IMR-90 (cell line): ENCODE results near the gene CEP128. TPM values are rescaled to one million over a fixed set of nuclear protein-coding genes. Genes with fewer than 3 reads are reported as not detected.

Experiments used
- ATAC-seq: fragments of 200-7000 bp; cut with Tn5 transposase; 2 replicates; pipeline ENCODE4 v1.9.1; 2020; ENCODE audit warnings: low read depth, mild to moderate bottlenecking, moderate library complexity
- BruUV-seq: library from RNA; stranded (reverse); fragments of 400-500 nt; replicated peaks from 2 replicates; lab custom pipeline; 2021; lab: Mats Ljungman, UMichigan
- CTCF ChIA-PET: fragments of 300-600 bp; formaldehyde crosslinking; extraction: SDS; loops from one replicate; lab custom pipeline; 2021; ENCODE audit warnings: antibody characterized with exemption; lab: Yijun Ruan, JAX
- POLR2A ChIA-PET: fragments of 300-600 bp; sonication (Branson Sonifier 250); formaldehyde crosslinking; loops from one replicate; lab custom pipeline; 2022; ENCODE audit warnings: antibody characterized with exemption; ENCODE audit not compliant: unreplicated experiment; lab: Charles Lee
- DNase-seq: peaks from one replicate; pipeline ENCODE4 v3.0.0; 2013
- H2AFZ ChIP-seq: replicated peaks from 2 replicates; pipeline ENCODE3; 2013; ENCODE audit warnings: low read length, mild to moderate bottlenecking; ENCODE audit not compliant: poor library complexity
- H2AK5ac ChIP-seq: 2 replicates; pipeline ENCODE4 v1.6.1; 2013; ENCODE audit warnings: low read depth, low read length, inconsistent platforms
- H2AK9ac ChIP-seq: replicated peaks from 2 replicates; pipeline ENCODE3; 2013; ENCODE audit warnings: mild to moderate bottlenecking, low read depth, low read length, moderate library complexity; ENCODE audit not compliant: poor library complexity
- H2BK120ac ChIP-seq: 2 replicates; pipeline ENCODE4 v1.6.1; 2013; ENCODE audit warnings: low read depth, low read length, inconsistent platforms
- H2BK15ac ChIP-seq: 3 replicates; pipeline ENCODE4 v1.6.1; 2013; ENCODE audit warnings: low read depth, low read length, inconsistent platforms
- H2BK20ac ChIP-seq: 2 replicates; pipeline ENCODE4 v1.6.1; 2013; ENCODE audit warnings: low read depth, mild to moderate bottlenecking, inconsistent platforms, low read length, moderate library complexity
- H2BK5ac ChIP-seq: 2 replicates; pipeline ENCODE4 v1.6.1; 2013; ENCODE audit warnings: mild to moderate bottlenecking, low read depth, low read length, inconsistent platforms; ENCODE audit not compliant: poor library complexity, severe bottlenecking
- H3K14ac ChIP-seq: replicated peaks from 2 replicates; pipeline ENCODE4 v1.6.1; 2013; ENCODE audit warnings: low read depth, low read length, inconsistent platforms
- H3K18ac ChIP-seq: 2 replicates; pipeline ENCODE4 v1.6.1; 2013; ENCODE audit warnings: low read depth, low read length, control low read depth
- H3K23ac ChIP-seq: 2 replicates; pipeline ENCODE4 v1.6.1; 2013; ENCODE audit warnings: low read depth, low read length, inconsistent platforms
- H3K27ac ChIP-seq: 2 replicates; pipeline ENCODE4 v1.5.1; 2013; ENCODE audit warnings: mild to moderate bottlenecking, control low read depth, low read length; ENCODE audit not compliant: insufficient read depth
- H3K27me3 ChIP-seq: 2 replicates; pipeline ENCODE4 v1.6.1; 2013; ENCODE audit warnings: low read length; ENCODE audit not compliant: control insufficient read depth, insufficient read depth
- H3K36me3 ChIP-seq: 2 replicates; pipeline ENCODE4 v1.6.1; 2013; ENCODE audit warnings: low read length, mixed read lengths; ENCODE audit not compliant: control insufficient read depth, insufficient read depth
- H3K4ac ChIP-seq: 2 replicates; pipeline ENCODE4 v1.6.1; 2013; ENCODE audit warnings: low read depth, low read length, inconsistent platforms
- H3K4me1 ChIP-seq: 2 replicates; pipeline ENCODE4 v1.6.1; 2013; ENCODE audit warnings: low read length, mixed read lengths; ENCODE audit not compliant: control insufficient read depth, insufficient read depth
- H3K4me2 ChIP-seq: 2 replicates; pipeline ENCODE4 v1.6.1; 2013; ENCODE audit warnings: low read depth, mild to moderate bottlenecking, control low read depth, low read length, moderate library complexity
- H3K4me3 ChIP-seq: 2 replicates; pipeline ENCODE4 v1.5.1; 2013; ENCODE audit warnings: low read depth, mild to moderate bottlenecking, control low read depth, low read length, moderate library complexity; ENCODE audit not compliant: insufficient read depth
- H3K56ac ChIP-seq: 2 replicates; pipeline ENCODE4 v1.6.1; 2013; ENCODE audit warnings: low read length, inconsistent platforms; ENCODE audit not compliant: insufficient read depth; ENCODE audit errors: extremely low read depth
- H3K79me1 ChIP-seq, 2 experiments: 2 replicates each; pipeline ENCODE4 v1.6.1; 2013; ENCODE audit warnings: low read length in 2 of 2, inconsistent platforms in 1 of 2, low read depth in 1 of 2
- H3K9ac ChIP-seq: 2 replicates; pipeline ENCODE4 v1.6.1; 2013; ENCODE audit warnings: low read depth, low read length, control low read depth
- H3K9me1 ChIP-seq: 2 replicates; pipeline ENCODE4 v1.6.1; 2013; ENCODE audit warnings: low read length, inconsistent platforms; ENCODE audit not compliant: insufficient read depth
- H3K9me3 ChIP-seq: 2 replicates; pipeline ENCODE4 v1.6.1; 2013; ENCODE audit warnings: low read length; ENCODE audit not compliant: control insufficient read depth, insufficient read depth
- H4K20me1 ChIP-seq: 2 replicates; pipeline ENCODE4 v1.6.1; 2013; ENCODE audit warnings: low read length, inconsistent platforms; ENCODE audit not compliant: insufficient read depth
- H4K5ac ChIP-seq: 2 replicates; pipeline ENCODE4 v1.6.1; 2013; ENCODE audit warnings: mild to moderate bottlenecking, low read depth, low read length, control low read depth
- H4K8ac ChIP-seq, 2 experiments: 2 replicates each; pipeline ENCODE4 v1.6.1; 2013; ENCODE audit warnings: low read depth in 2 of 2, low read length in 2 of 2, control low read depth in 1 of 2, inconsistent platforms in 1 of 2
- H4K91ac ChIP-seq: 2 replicates; pipeline ENCODE4 v1.6.1; 2013; ENCODE audit warnings: low read depth, low read length, inconsistent platforms; ENCODE audit not compliant: insufficient read depth
- FOS ChIP-seq: fragments of 150-350 bp; IDR thresholded peaks from 2 replicates; pipeline ENCODE4 v1.6.1; 2016; ENCODE audit warnings: low read depth, low read length
- MAFK ChIP-seq: IDR thresholded peaks from 2 replicates; pipeline ENCODE4 v1.6.1; 2012; ENCODE audit warnings: low read depth, low read length, improper control_type of control experiment
- MAZ ChIP-seq: IDR thresholded peaks from 2 replicates; pipeline ENCODE4 v1.6.1; 2012; ENCODE audit warnings: low read depth, mild to moderate bottlenecking, low read length, improper control_type of control experiment, moderate library complexity, borderline replicate concordance
- RAD21 ChIP-seq: IDR thresholded peaks from 2 replicates; pipeline ENCODE4 v1.6.1; 2012; ENCODE audit warnings: low read length, improper control_type of control experiment
- RCOR1 ChIP-seq: IDR thresholded peaks from 2 replicates; pipeline ENCODE4 v1.6.1; 2012; ENCODE audit warnings: mild to moderate bottlenecking, low read length, improper control_type of control experiment; ENCODE audit not compliant: insufficient replicate concordance
- WGBS, 2 experiments: methylation state at CpG; one replicate each; pipeline versions ENCODE4 v1.1.5 to v1.1.7; 2013; ENCODE audit warnings: missing lambda C conversion rate in 2 of 2; ENCODE audit not compliant: insufficient read length in 1 of 2; ENCODE audit errors: extremely low coverage in 2 of 2; 5-methylcytosine and 5-hydroxymethylcytosine counted together
- dilution Hi-C: fragments of 300-500 bp; cut with HindIII; formaldehyde crosslinking; loops from one replicate; pipeline ENCODE4 v1.14.3; 2018; ENCODE audit warnings: low sequenced_read_pairs; ENCODE audit not compliant: unreplicated experiment
- in situ Hi-C: fragments of 300-500 bp; cut with MboI; formaldehyde crosslinking; loops from 3 replicates; pipeline ENCODE4 v1.14.3; 2019; ENCODE audit warnings: low sequenced_read_pairs, inconsistent platforms, mixed read lengths
- intact Hi-C: fragments of 100-400 bp; cut with micrococcal nuclease; formaldehyde crosslinking; loops from 2 replicates; pipeline ENCODE4 v1.10.0; 2022
- polyA plus RNA-seq, 3 experiments: library from polyadenylated mRNA; depleted of rRNA; stranded (reverse); fragments of >200 nt; gene quantifications; 2 replicates each; pipeline ENCODE4 v1.2.3, GENCODE V29; 2012; ENCODE audit warnings: low replicate concordance in 1 of 3
- total RNA-seq: library from RNA; depleted of rRNA; stranded (reverse); fragments of >200 nt; gene quantifications from 2 replicates; pipeline ENCODE4 v1.2.3, GENCODE V29; 2012
- TF ChIP-seq, protein P1 (sequence below): fragments of 150-350 bp; IDR thresholded peaks from 2 replicates; pipeline ENCODE4 v1.6.1; 2016; ENCODE audit warnings: low read depth, mild to moderate bottlenecking, low read length, moderate library complexity, borderline replicate concordance

Gene CEP128
- total and polyA plus RNA-seq, 2 of the 4 experiments (the other 2 are of a cell fraction) = 1.9 to 5.7 TPM

DNA sequence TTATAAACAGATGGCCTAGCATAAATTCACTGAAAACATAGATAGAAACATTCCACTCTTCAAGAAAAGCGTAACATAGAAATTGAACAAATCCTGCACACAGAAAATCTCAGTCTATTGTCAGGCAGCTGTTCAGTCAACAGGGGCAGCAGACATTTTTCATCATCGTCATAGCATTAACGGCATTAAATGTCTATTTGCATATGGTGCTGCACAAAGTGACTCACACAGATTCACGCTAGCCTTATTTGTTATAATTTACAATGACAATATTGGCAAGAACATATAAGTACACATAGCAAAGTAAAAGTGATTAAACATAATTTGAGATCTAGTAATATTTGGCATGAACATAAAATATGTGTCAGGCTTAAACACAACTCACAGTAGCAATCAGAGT is 95.7 kb downstream of the CEP128 start:
- Histone ChIP-seq H4K20me1 (no peaks in the 10 kb centered on the region), H4K8ac (no peak overlapping the region; a peak in 1 of 4 replicates), H3K18ac (no peak overlapping the region), H2BK120ac (no peak overlapping the region), H3K79me1 (no peaks in the 10 kb centered on the region; a peak in 2 of 4 replicates), H3K23ac (no peak overlapping the region), H3K9ac (no peak overlapping the region), H3K9me3 (no peaks in the 10 kb centered on the region), H3K14ac (no peak overlapping the region), H3K4ac (peak overlapping the region; percentile 46; the same call in 1 of the 2 replicates), H2BK5ac (no peak overlapping the region), H3K4me3 (no peak overlapping the region), H3K56ac (no peak overlapping the region), H3K4me2 (no peak overlapping the region), H3K36me3 (no peaks in the 10 kb centered on the region), H2BK20ac (no peak overlapping the region; the same call in 1 of the 2 replicates), H2AFZ (no peak overlapping the region), H3K27me3 (no peaks in the 10 kb centered on the region), H2AK9ac (no peak overlapping the region), H4K91ac (no peak overlapping the region), H2AK5ac (no peak overlapping the region; the same call in 1 of the 2 replicates), H3K27ac (no peak overlapping the region), H3K4me1 (peaks cover 3% of the 10 kb centered on the region; the same call in 1 of the 2 replicates), H2BK15ac (peak overlapping the region; percentile 36; the same call in 1 of the 3 replicates), H3K9me1 (no peaks in the 10 kb centered on the region), H4K5ac (no peak overlapping the region)
- no peak for DNase-seq
- no peak for ATAC-seq
- no TSS peak for BruUV-seq
- no CpG with 5 or more reads among the region's 4 CpGs for WGBS, 2 experiments
- ChIA-PET POLR2A (no interaction called here), CTCF (interaction anchor here (1.3 kb wide), 1 partner anchor 790 kb away, joined by 5 read pairs; no protein-coding TSS in a partner anchor)
- in situ Hi-C loops (loop anchor here (5.0 kb wide), 1 partner anchor 789 kb away; no protein-coding TSS in a partner anchor), intact Hi-C loops (loop anchor here (5.0 kb wide), 1 partner anchor 259 kb away; no protein-coding TSS in a partner anchor), dilution Hi-C loops (no loop called here)
- TF ChIP-seq MAZ (no peak), MAFK (no peak), FOS (no peak), RAD21 (no peak), RCOR1 (no peak)
- TF ChIP-seq, protein P1, sequence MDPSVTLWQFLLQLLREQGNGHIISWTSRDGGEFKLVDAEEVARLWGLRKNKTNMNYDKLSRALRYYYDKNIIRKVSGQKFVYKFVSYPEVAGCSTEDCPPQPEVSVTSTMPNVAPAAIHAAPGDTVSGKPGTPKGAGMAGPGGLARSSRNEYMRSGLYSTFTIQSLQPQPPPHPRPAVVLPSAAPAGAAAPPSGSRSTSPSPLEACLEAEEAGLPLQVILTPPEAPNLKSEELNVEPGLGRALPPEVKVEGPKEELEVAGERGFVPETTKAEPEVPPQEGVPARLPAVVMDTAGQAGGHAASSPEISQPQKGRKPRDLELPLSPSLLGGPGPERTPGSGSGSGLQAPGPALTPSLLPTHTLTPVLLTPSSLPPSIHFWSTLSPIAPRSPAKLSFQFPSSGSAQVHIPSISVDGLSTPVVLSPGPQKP = no peak
